HCT116 (cell line): ENCODE data around the gene DPP10. TPM values are rescaled to one million over a fixed set of nuclear protein-coding genes. Genes with fewer than 3 reads are reported as not detected.

Experiments used
- ATAC-seq: fragments of 200-7000 bp; cut with Tn5 transposase; 2 replicates; pipeline ENCODE4 v1.9.1; 2020; ENCODE audit warnings: mild to moderate bottlenecking, moderate library complexity
- BruUV-seq: library from RNA; stranded (reverse); fragments of 400-500 nt; replicated peaks from 2 replicates; lab custom pipeline; 2021; lab: Mats Ljungman, UMichigan
- CTCF ChIA-PET: fragments of 300-600 bp; sonication (Branson Sonifier 250); formaldehyde crosslinking; loops from one replicate; lab custom pipeline; 2021; ENCODE audit warnings: antibody characterized with exemption; lab: Charles Lee
- POLR2A ChIA-PET: fragments of 300-600, 350-600 bp; sonication (Branson Sonifier 250); formaldehyde crosslinking; loops from one replicate; lab custom pipeline; 2021; ENCODE audit warnings: antibody characterized with exemption; lab: Charles Lee
- RAD21 ChIA-PET, 2 experiments: fragments of 300-600 bp; sonication (Branson Sonifier 250); formaldehyde crosslinking; loops; one replicate each; lab custom pipeline; 2023; ENCODE audit warnings: low total read pairs in 2 of 2; ENCODE audit not compliant: uncharacterized antibody in 2 of 2, unreplicated experiment in 2 of 2, low non-redundant PET in 1 of 2; lab: Charles Lee
- DNase-seq: peaks from one replicate; pipeline ENCODE4 v3.0.0-alpha.2; 2010; ENCODE audit warnings: low read depth, low spot score
- H2AFZ ChIP-seq: fragments of 200-600 bp; shearing (Covaris generic), sonication (generic); 2 replicates; pipeline ENCODE4 v1.6.1; 2017; ENCODE audit warnings: low read depth, mixed run types, mixed read lengths, antibody characterized with exemption, low read length; ENCODE audit not compliant: poor library complexity, severe bottlenecking
- H3K27ac ChIP-seq: 2 replicates; pipeline ENCODE4 v1.5.1; 2012; ENCODE audit warnings: low read depth, low read length
- H3K27me3 ChIP-seq: fragments of 200-600 bp; sonication (generic); 2 replicates; pipeline ENCODE4 v1.6.1; 2016; ENCODE audit warnings: mixed run types, low read length, mixed read lengths; ENCODE audit not compliant: insufficient read depth
- H3K36me3 ChIP-seq, 2 experiments: fragments of 200-500 bp in 1 of 2; fragments of 200-600 bp in 1 of 2; sonication (Bioruptor generic) in 1 of 2; sonication (generic) in 1 of 2; 2 replicates each; pipeline versions ENCODE4 v1.5.1 to v1.6.1; 2014 to 2016; ENCODE audit warnings: low read length in 2 of 2, inconsistent platforms in 1 of 2, mixed read lengths in 1 of 2, mixed run types in 1 of 2; ENCODE audit not compliant: insufficient read depth in 2 of 2, control insufficient read depth in 1 of 2
- H3K4me1 ChIP-seq, 2 experiments: fragments of 200-600 bp in 1 of 2; sonication (generic) in 1 of 2; 2 replicates each; pipeline versions ENCODE4 v1.5.1 to v1.6.1; 2012 to 2017; ENCODE audit warnings: low read length in 2 of 2, inconsistent platforms in 1 of 2, mild to moderate bottlenecking in 1 of 2, mixed read lengths in 1 of 2, mixed run types in 1 of 2, moderate library complexity in 1 of 2; ENCODE audit not compliant: insufficient read depth in 2 of 2, control insufficient read depth in 1 of 2
- H3K4me2 ChIP-seq: fragments of 200-600 bp; sonication (generic); 2 replicates; pipeline ENCODE4 v1.6.1; 2017; ENCODE audit warnings: mixed run types, low read length, mixed read lengths
- H3K4me3 ChIP-seq, 2 experiments: fragments of 200-600 bp in 1 of 2; sonication (generic) in 1 of 2; replicated peaks in 1 of 2; 2 replicates each; pipeline ENCODE4 v1.5.1; 2011 to 2016; ENCODE audit warnings: low read length in 2 of 2, control low read depth in 1 of 2, low read depth in 1 of 2, mild to moderate bottlenecking in 1 of 2, mixed read lengths in 1 of 2, mixed run types in 1 of 2
- H3K79me2 ChIP-seq: fragments of 200-600 bp; sonication (generic); 2 replicates; pipeline ENCODE4 v1.6.1; 2017; ENCODE audit warnings: mild to moderate bottlenecking, mixed run types, low read length, moderate library complexity, mixed read lengths; ENCODE audit not compliant: insufficient read depth
- H3K9ac ChIP-seq: fragments of 200-600 bp; sonication (generic); 2 replicates; pipeline ENCODE4 v1.6.1; 2016; ENCODE audit warnings: low read length, mixed read lengths
- H3K9me2 ChIP-seq: fragments of 200-600 bp; sonication (generic), shearing (Covaris generic); 2 replicates; pipeline ENCODE4 v1.6.1; 2017; ENCODE audit warnings: mixed run types, mild to moderate bottlenecking, moderate library complexity; ENCODE audit not compliant: insufficient read depth
- H3K9me3 ChIP-seq, 2 experiments: fragments of 200-500 bp in 1 of 2; fragments of 200-600 bp in 1 of 2; sonication (Bioruptor generic) in 1 of 2; sonication (generic) in 1 of 2; 2 replicates each; pipeline ENCODE4 v1.6.1; 2014 to 2017; ENCODE audit warnings: low read length in 2 of 2, mixed read lengths in 2 of 2, inconsistent platforms in 1 of 2, low read depth in 1 of 2, mild to moderate bottlenecking in 1 of 2, mixed run types in 1 of 2, moderate library complexity in 1 of 2; ENCODE audit not compliant: control insufficient read depth in 1 of 2, insufficient read depth in 1 of 2
- H4K20me1 ChIP-seq: fragments of 200-600 bp; sonication (generic), shearing (Covaris generic); 2 replicates; pipeline ENCODE4 v1.6.1; 2017; ENCODE audit warnings: mixed run types, mild to moderate bottlenecking, moderate library complexity; ENCODE audit not compliant: insufficient read depth
- EZH2phosphoT487 ChIP-seq: fragments of 200-600 bp; IDR thresholded peaks from 2 replicates; pipeline ENCODE4 v1.6.1; 2018; ENCODE audit warnings: antibody characterized with exemption, borderline replicate concordance
- JUND ChIP-seq: IDR thresholded peaks from 2 replicates; pipeline ENCODE4 v1.6.1; 2012
- MAX ChIP-seq: IDR thresholded peaks from 2 replicates; pipeline ENCODE4 v1.6.1; 2012
- POLR2A ChIP-seq: IDR thresholded peaks from 2 replicates; pipeline ENCODE4 v1.7.0; 2011; ENCODE audit warnings: borderline replicate concordance; ENCODE audit not compliant: insufficient read depth, insufficient read length; ENCODE audit errors: extremely low read depth
- POLR2AphosphoS5 ChIP-seq: IDR thresholded peaks from 2 replicates; pipeline ENCODE4 v1.6.1; 2011; ENCODE audit warnings: mild to moderate bottlenecking, low read depth, low read length, moderate library complexity
- REST ChIP-seq: IDR thresholded peaks from 2 replicates; pipeline ENCODE4 v1.6.1; 2012; ENCODE audit warnings: low read depth
- SRF ChIP-seq: IDR thresholded peaks from 2 replicates; pipeline ENCODE4 v1.6.1; 2012; ENCODE audit warnings: low read depth
- TCF7L2 ChIP-seq: IDR thresholded peaks from 2 replicates; pipeline ENCODE4 v1.7.0; 2011; ENCODE audit warnings: borderline replicate concordance, inconsistent platforms; ENCODE audit not compliant: insufficient read depth, insufficient read length; ENCODE audit errors: extremely low read depth
- ZBTB33 ChIP-seq: IDR thresholded peaks from 2 replicates; pipeline ENCODE4 v1.6.1; 2011; ENCODE audit warnings: mild to moderate bottlenecking, low read length, moderate library complexity; ENCODE audit not compliant: insufficient replicate concordance; ENCODE audit errors: extremely low read depth
- ZFX ChIP-seq: fragments of 450-650 bp; IDR thresholded peaks from 2 replicates; pipeline ENCODE4 v1.6.1; 2017
- ZNF274 ChIP-seq: fragments of 200-500 bp; sonication (Bioruptor generic); IDR thresholded peaks from 2 replicates; pipeline ENCODE4 v1.6.1; 2014; ENCODE audit warnings: mild to moderate bottlenecking, low read depth, low read length, inconsistent platforms
- intact Hi-C: fragments of 100-400 bp; cut with micrococcal nuclease; formaldehyde crosslinking; loops from 2 replicates; pipeline ENCODE4 v1.10.0; 2022
- total RNA-seq: library from RNA; stranded (reverse); gene quantifications from one replicate; pipeline ENCODE4 v1.2.1, GENCODE V29; 2021; ENCODE audit not compliant: unreplicated experiment

The DPP10 gene
- total RNA-seq, 1 experiment from 2014 or later: not detected

- DNase-seq (no peak), ATAC-seq (no peak)
- no peaks in the 10 kb centered on the region for H3K36me3 ChIP-seq
- no peak overlapping the region for H3K4me3 ChIP-seq
- TF ChIP-seq TCF7L2 (no peak), ZBTB33 (no peak), JUND (no peak), MAX (no peak), REST (no peak), SRF (no peak), ZFX (no peak), POLR2A (no peak), ZNF274 (no peak), EZH2phosphoT487 (no peak), POLR2AphosphoS5 (no peak)
- ChIA-PET POLR2A (no interaction called here), CTCF (no interaction called here), RAD21 (no interaction called here)
- intact Hi-C loops: no loop called here
- H3K9ac ChIP-seq: no peak overlapping the region
- no peak overlapping the region for H3K4me2 ChIP-seq
- BruUV-seq: no TSS peak
- H3K79me2 ChIP-seq: no peaks in the 10 kb centered on the region
- no peaks in the 10 kb centered on the region for H3K27me3 ChIP-seq
- no peaks in the 10 kb centered on the region for H3K4me1 ChIP-seq
- H4K20me1 ChIP-seq: no peaks in the 10 kb centered on the region
- peaks cover 12 to 22% of the 10 kb centered on the region in 2 experiments; a peak in 2 of 4 replicates for H3K9me3 ChIP-seq
- H3K9me2 ChIP-seq: no peaks in the 10 kb centered on the region
- H3K27ac ChIP-seq: no peak overlapping the region
- no peak overlapping the region for H2AFZ ChIP-seq
Observed at GRCh38 chr2:114857196-114857595, 414.8 kb downstream of the DPP10 start.
